Measurements from ENCODE around the gene JAKMIP3.

Gene JAKMIP3

GRCh38 chr10:132065491-132066105 is at the start of gene JAKMIP3:
TSS of gene JAKMIP3 (plus strand) at chr10:132065946. CDS start at chr10:132104809, 38,863 bp downstream.
- Histone ChIP-seq H3K36me3 (ENCODE audit: control insufficient read depth, low read length) (no peaks in the 10 kb centered on the region), H3K4me1 (ENCODE audit: control insufficient read depth, low read length) (no peaks in the 10 kb centered on the region), H3K27ac (ENCODE audit: low read depth, low read length) (no peak within 1 kb of the TSS), H3K9me2 (replicated peaks; ENCODE audit: control insufficient read depth, low read length) (no peaks in the 10 kb centered on the region), H3F3A (ENCODE audit: control insufficient read depth, insufficient read depth) (no peaks in the 10 kb centered on the region), H3K4me3 (ENCODE audit: low read length) (no peak within 1 kb of the TSS), H3K27me3 (ENCODE audit: control insufficient read depth, low read length) (no peaks in the 10 kb centered on the region), H4K20me1 (ENCODE audit: control insufficient read depth, insufficient read depth, low read depth, low read length) (no peaks in the 10 kb centered on the region), H3K4me2 (ENCODE audit: low read length) (no peak within 1 kb of the TSS), H3K79me2 (ENCODE audit: control insufficient read depth, low read length) (no peaks in the 10 kb centered on the region), H3K9me3 (ENCODE audit: control insufficient read depth, insufficient read depth, low read length) (no peaks in the 10 kb centered on the region)
- no peak for TF ChIP-seq EZH2phosphoT487 (IDR thresholded peaks at IDR 0.05; ENCODE audit: borderline replicate concordance, low read length)
- TF ChIP-seq, protein P1, sequence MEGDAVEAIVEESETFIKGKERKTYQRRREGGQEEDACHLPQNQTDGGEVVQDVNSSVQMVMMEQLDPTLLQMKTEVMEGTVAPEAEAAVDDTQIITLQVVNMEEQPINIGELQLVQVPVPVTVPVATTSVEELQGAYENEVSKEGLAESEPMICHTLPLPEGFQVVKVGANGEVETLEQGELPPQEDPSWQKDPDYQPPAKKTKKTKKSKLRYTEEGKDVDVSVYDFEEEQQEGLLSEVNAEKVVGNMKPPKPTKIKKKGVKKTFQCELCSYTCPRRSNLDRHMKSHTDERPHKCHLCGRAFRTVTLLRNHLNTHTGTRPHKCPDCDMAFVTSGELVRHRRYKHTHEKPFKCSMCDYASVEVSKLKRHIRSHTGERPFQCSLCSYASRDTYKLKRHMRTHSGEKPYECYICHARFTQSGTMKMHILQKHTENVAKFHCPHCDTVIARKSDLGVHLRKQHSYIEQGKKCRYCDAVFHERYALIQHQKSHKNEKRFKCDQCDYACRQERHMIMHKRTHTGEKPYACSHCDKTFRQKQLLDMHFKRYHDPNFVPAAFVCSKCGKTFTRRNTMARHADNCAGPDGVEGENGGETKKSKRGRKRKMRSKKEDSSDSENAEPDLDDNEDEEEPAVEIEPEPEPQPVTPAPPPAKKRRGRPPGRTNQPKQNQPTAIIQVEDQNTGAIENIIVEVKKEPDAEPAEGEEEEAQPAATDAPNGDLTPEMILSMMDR (IDR thresholded peaks at IDR 0.05; ENCODE audit: low read depth, low read length, poor library complexity, severe bottlenecking), result no peak

DNA sequence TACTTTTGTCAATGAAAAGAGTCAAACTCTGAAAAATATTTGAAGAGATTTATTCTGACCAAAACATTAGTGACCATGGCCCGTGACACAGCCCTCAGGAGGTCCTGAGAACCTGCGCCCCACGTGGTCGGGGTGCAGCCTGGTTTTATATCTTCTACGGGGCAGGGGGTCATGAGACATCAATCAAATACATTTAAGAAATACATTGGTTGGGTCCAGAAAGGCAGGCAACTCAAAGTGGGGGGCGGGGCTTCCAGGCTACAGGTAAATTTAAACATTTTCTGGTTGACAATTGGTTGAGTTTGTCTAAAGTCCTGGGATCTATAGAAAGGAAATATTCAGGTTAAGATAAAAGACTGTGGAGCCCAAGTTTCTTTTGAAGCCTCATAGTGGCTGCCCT is 49.2 kb upstream of the JAKMIP3 start:
- H3K36me3 ChIP-seq (ENCODE audit: control insufficient read depth, low read length), result no peaks in the 10 kb centered on the region
- no peaks in the 10 kb centered on the region for H3K27me3 ChIP-seq (ENCODE audit: control insufficient read depth, low read length)
- H3K4me3 ChIP-seq (ENCODE audit: low read length), result no peak overlapping the region
- H3K27ac ChIP-seq (ENCODE audit: low read depth, low read length), result no peak overlapping the region
- no peak overlapping the region for H3K4me2 ChIP-seq (ENCODE audit: low read length)
- no peaks in the 10 kb centered on the region for H3K9me3 ChIP-seq (ENCODE audit: control insufficient read depth, insufficient read depth, low read length)
- no peaks in the 10 kb centered on the region for H3K9me2 ChIP-seq (replicated peaks; ENCODE audit: control insufficient read depth, low read length)
- no peaks in the 10 kb centered on the region for H4K20me1 ChIP-seq (ENCODE audit: control insufficient read depth, insufficient read depth, low read depth, low read length)
- H3F3A ChIP-seq (ENCODE audit: control insufficient read depth, insufficient read depth), result no peaks in the 10 kb centered on the region
- no peaks in the 10 kb centered on the region for H3K4me1 ChIP-seq (ENCODE audit: control insufficient read depth, low read length)
- TF ChIP-seq, protein P1 (IDR thresholded peaks at IDR 0.05; ENCODE audit: low read depth, low read length, poor library complexity, severe bottlenecking), result no peak
- no peak for TF ChIP-seq EZH2phosphoT487 (IDR thresholded peaks at IDR 0.05; ENCODE audit: borderline replicate concordance, low read length)
- H3K79me2 ChIP-seq (ENCODE audit: control insufficient read depth, low read length), result no peaks in the 10 kb centered on the region

DNA sequence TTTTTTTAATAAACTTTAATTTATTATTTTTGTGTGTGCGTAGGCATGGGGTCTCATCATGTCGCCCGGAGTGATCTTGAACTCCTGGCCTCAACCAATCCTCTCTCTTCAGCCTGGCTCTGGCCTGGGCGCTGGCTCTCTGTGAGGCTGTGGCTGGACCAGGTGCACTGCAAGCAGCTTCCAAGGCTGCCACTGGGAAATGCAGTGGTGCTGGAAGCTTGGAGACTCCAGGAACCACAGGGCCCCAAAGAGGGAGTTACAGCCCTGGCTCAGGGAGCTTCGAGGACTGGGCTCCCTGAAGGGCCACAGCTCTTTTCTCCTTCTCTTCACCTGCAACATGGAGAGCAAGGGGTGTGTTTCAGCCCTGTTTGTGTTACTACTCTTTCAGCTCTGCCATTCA is 47.3 kb upstream of the JAKMIP3 start:
- no peaks in the 10 kb centered on the region for H3K9me2 ChIP-seq (replicated peaks; ENCODE audit: control insufficient read depth, low read length)
- H3K36me3 ChIP-seq (ENCODE audit: control insufficient read depth, low read length), result no peaks in the 10 kb centered on the region
- no peaks in the 10 kb centered on the region for H3K79me2 ChIP-seq (ENCODE audit: control insufficient read depth, low read length)
- no peaks in the 10 kb centered on the region for H3K9me3 ChIP-seq (ENCODE audit: control insufficient read depth, insufficient read depth, low read length)
- no peaks in the 10 kb centered on the region for H3K4me1 ChIP-seq (ENCODE audit: control insufficient read depth, low read length)
- TF ChIP-seq, protein P1 (IDR thresholded peaks at IDR 0.05; ENCODE audit: low read depth, low read length, poor library complexity, severe bottlenecking), result no peak
- TF ChIP-seq EZH2phosphoT487 (IDR thresholded peaks at IDR 0.05; ENCODE audit: borderline replicate concordance, low read length), result no peak
- H3F3A ChIP-seq (ENCODE audit: control insufficient read depth, insufficient read depth), result no peaks in the 10 kb centered on the region
- no peaks in the 10 kb centered on the region for H3K27me3 ChIP-seq (ENCODE audit: control insufficient read depth, low read length)
- H4K20me1 ChIP-seq (ENCODE audit: control insufficient read depth, insufficient read depth, low read depth, low read length), result no peaks in the 10 kb centered on the region
- H3K27ac ChIP-seq (ENCODE audit: low read depth, low read length), result no peak overlapping the region
- no peak overlapping the region for H3K4me2 ChIP-seq (ENCODE audit: low read length)
- H3K4me3 ChIP-seq (ENCODE audit: low read length), result no peak overlapping the region

Measured in DOHH2 (cell line).